ENCODE measurements around the gene ZNF598. TPM values are rescaled to one million over a fixed set of nuclear protein-coding genes. Genes with fewer than 3 reads are reported as not detected.

ZNF598 gene
- total RNA-seq, 2 experiments from 2014 or later = 39.7 to 43.6 TPM

DNA sequence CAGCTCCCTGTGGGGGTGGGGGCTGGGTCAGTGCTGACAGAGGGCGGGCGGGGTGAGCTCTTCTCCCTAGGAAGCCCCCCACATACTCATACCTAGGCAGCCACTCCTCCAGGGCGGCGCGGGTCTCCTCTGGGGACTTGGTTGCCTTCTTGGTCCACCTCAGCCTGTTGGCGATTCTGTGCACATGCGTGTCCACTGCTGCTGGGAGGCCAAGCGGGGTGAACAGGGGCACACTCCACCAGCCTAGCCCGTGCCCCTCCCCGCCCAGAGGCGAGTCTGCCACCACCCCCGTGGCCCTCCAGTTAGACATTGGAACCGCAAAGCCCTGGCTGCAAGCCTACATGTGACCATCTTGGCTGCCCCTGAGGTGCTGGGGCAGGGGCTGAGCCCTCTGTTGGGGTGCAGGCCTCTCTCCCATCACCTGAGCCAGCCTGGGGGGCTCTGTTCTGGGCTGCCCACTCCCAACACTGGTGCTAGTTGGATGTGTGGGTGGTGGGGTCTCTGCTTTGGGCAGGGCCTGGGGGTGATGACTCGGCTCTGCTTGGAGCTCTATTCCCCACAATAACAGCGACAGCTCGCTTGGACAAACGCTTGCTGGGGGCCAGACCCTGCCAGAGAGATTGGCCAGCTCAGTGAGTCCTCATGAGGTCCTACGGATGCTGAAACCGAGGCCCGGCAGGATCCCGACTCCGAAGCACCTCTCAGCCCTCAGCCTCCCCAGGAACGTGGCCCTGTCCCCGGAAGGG lies 30.6 kb upstream of the ZNF598 start:
- POLR2A ChIA-PET = no interaction called here
- CTCF ChIA-PET = no interaction called here
- intact Hi-C loops (cut with DNase I, micrococcal nuclease) = loop anchor here in 1 of 2 experiments (10.0 kb wide), 1 partner anchor 565 kb away; the partner anchor contains the start of gene CLCN7
- Histone ChIP-seq H3K9me3 (ENCODE audit: control insufficient read depth in 1 of 2, insufficient read depth in 1 of 2, low read length in 2 of 2) (no peaks in the 10 kb centered on the region), H3K4me1 (ENCODE audit: insufficient read depth, low read length) (peaks cover 5% of the 10 kb centered on the region), H3K36me3 (ENCODE audit: insufficient read depth, low read length) (peaks cover 2% of the 10 kb centered on the region), H3K27me3 (ENCODE audit: control insufficient read depth in 1 of 2, insufficient read depth in 2 of 2, low read length in 2 of 2) (no peaks in the 10 kb centered on the region), H3K27ac (ENCODE audit: low read depth in 1 of 2, low read length in 2 of 2) (no peak overlapping the region), H3K4me3 (ENCODE audit: low read length) (no peak overlapping the region)
- no peaks in the 10 kb centered on the region for H3K4me1 Mint-ChIP-seq (ENCODE audit: low read depth)
- H3K4me3 Mint-ChIP-seq = no peak overlapping the region
- no peak overlapping the region for H3K27ac Mint-ChIP-seq
- no peaks in the 10 kb centered on the region for H3K9me3 Mint-ChIP-seq
- DNase-seq = no peak
- TF ChIP-seq, protein P1, sequence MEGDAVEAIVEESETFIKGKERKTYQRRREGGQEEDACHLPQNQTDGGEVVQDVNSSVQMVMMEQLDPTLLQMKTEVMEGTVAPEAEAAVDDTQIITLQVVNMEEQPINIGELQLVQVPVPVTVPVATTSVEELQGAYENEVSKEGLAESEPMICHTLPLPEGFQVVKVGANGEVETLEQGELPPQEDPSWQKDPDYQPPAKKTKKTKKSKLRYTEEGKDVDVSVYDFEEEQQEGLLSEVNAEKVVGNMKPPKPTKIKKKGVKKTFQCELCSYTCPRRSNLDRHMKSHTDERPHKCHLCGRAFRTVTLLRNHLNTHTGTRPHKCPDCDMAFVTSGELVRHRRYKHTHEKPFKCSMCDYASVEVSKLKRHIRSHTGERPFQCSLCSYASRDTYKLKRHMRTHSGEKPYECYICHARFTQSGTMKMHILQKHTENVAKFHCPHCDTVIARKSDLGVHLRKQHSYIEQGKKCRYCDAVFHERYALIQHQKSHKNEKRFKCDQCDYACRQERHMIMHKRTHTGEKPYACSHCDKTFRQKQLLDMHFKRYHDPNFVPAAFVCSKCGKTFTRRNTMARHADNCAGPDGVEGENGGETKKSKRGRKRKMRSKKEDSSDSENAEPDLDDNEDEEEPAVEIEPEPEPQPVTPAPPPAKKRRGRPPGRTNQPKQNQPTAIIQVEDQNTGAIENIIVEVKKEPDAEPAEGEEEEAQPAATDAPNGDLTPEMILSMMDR (IDR thresholded peaks at IDR 0.05) = no peak
- no peaks in the 10 kb centered on the region for H3K27me3 Mint-ChIP-seq
- H3K36me3 Mint-ChIP-seq (ENCODE audit: low read depth) = no peaks in the 10 kb centered on the region
- no peak for ATAC-seq (ENCODE audit: poor library complexity)

DNA sequence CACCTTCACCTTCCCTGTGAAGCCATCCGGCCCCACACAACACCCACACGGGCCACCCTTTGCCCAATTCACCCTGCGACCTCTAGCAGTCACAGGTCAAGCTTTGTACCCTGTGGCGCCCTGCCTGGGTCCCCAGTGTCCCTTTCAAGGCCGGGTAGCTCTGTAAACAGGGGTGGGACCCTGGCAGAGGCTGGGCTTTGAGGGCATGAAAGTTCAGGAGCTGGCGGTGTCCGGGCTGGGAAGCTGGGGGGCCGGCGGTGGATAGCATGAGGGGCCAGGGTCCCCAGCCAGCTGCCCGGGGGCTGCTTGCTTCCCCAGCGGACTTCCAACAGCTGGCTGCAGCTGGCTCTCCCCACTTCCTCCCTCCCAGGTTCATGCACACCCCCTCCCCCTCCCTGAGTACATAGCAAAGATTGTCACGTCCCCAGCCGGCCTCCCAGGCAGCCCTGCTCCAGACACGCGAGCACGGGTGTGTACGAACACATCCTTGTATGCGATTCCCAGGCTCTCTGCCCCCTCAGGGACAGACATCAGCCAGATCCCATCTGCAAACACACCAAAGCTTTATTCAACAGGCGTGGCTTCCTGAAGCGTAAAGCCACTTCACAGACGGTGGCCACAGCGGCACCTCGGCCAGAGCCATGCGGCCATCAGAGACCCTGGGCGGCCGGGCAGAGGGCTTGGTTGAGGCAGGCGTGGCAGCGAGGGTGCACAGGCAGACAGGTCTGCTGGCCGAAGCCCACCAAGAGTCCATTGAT lies 29.8 kb upstream of the ZNF598 start:
- H3K4me1 Mint-ChIP-seq (ENCODE audit: low read depth) = no peaks in the 10 kb centered on the region
- H3K4me1 ChIP-seq (ENCODE audit: insufficient read depth, low read length) = peaks cover 5% of the 10 kb centered on the region
- H3K27ac ChIP-seq (ENCODE audit: low read depth in 1 of 2, low read length in 2 of 2) = no peak overlapping the region
- CTCF ChIA-PET = no interaction called here
- H3K36me3 ChIP-seq (ENCODE audit: insufficient read depth, low read length) = peaks cover 2% of the 10 kb centered on the region
- intact Hi-C loops (cut with DNase I, micrococcal nuclease) = loop anchor here in 1 of 2 experiments (10.0 kb wide), 1 partner anchor 565 kb away; the partner anchor contains the start of gene CLCN7
- H3K9me3 ChIP-seq (ENCODE audit: control insufficient read depth in 1 of 2, insufficient read depth in 1 of 2, low read length in 2 of 2) = no peaks in the 10 kb centered on the region
- DNase-seq = no peak
- H3K4me3 Mint-ChIP-seq = no peak overlapping the region
- ATAC-seq (ENCODE audit: poor library complexity) = no peak
- H3K27me3 ChIP-seq (ENCODE audit: control insufficient read depth in 1 of 2, insufficient read depth in 2 of 2, low read length in 2 of 2) = no peaks in the 10 kb centered on the region
- no peaks in the 10 kb centered on the region for H3K27me3 Mint-ChIP-seq
- no peak overlapping the region for H3K4me3 ChIP-seq (ENCODE audit: low read length)
- no peak overlapping the region for H3K27ac Mint-ChIP-seq
- POLR2A ChIA-PET = no interaction called here
- TF ChIP-seq, protein P1 (IDR thresholded peaks at IDR 0.05) = no peak
- H3K9me3 Mint-ChIP-seq = no peaks in the 10 kb centered on the region
- H3K36me3 Mint-ChIP-seq (ENCODE audit: low read depth) = no peaks in the 10 kb centered on the region

DNA sequence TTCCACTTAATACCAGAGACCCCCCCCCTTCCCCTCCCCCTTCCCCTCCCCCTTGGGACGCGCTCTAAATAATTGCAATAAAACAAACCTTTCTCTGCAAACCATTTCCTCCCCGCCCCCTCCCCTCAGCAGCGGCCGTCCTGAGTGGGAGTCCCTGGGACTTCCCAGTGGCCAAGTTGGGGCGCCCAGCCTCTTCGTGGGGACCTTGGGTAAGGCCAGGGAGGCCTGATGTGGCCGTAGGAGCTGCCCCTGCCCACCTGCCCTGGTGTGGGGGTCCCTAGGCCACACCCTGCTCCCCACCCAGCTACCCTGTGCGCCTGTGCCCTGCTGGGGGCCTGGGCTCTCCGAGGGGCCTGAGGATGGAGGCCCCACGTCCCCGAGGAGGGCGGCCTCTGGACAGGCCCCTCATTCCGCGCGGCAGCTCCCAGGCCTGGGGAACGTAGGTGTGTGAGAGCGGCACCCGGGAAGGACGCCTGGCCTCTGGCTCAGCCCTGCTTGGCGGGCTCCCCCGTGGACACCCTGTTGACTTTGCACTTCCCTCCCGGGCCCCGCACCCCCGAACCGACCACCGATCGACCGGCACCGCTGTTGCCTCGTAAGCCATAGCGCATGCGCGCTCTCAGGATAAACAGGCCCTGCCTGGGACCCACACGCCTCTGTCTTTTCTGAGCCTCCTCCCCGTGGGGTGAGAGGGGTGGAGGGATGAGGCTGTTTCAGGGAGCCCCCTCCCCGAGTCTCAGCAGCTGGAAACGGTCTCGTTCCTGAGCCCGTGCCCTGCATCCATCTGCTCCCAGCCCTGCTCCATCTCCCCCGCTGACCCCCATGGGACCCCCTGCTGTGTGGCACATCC lies 29.0 kb upstream of the ZNF598 start:
- no peaks in the 10 kb centered on the region for H3K9me3 Mint-ChIP-seq
- ChIA-PET POLR2A (no interaction called here), CTCF (no interaction called here)
- intact Hi-C loops (cut with DNase I, micrococcal nuclease) = no loop called here
- TF ChIP-seq, protein P1 (IDR thresholded peaks at IDR 0.05) = no peak
- H3K27ac Mint-ChIP-seq = no peak overlapping the region
- no peaks in the 10 kb centered on the region for H3K27me3 ChIP-seq (ENCODE audit: control insufficient read depth in 1 of 2, insufficient read depth in 2 of 2, low read length in 2 of 2)
- no peaks in the 10 kb centered on the region for H3K9me3 ChIP-seq (ENCODE audit: control insufficient read depth in 1 of 2, insufficient read depth in 1 of 2, low read length in 2 of 2)
- H3K36me3 ChIP-seq (ENCODE audit: insufficient read depth, low read length) = peaks cover 2% of the 10 kb centered on the region
- no peak overlapping the region for H3K4me3 Mint-ChIP-seq
- H3K4me1 Mint-ChIP-seq (ENCODE audit: low read depth) = no peaks in the 10 kb centered on the region
- no peaks in the 10 kb centered on the region for H3K36me3 Mint-ChIP-seq (ENCODE audit: low read depth)
- DNase-seq (no peak), ATAC-seq (ENCODE audit: poor library complexity) (no peak)
- H3K4me3 ChIP-seq (ENCODE audit: low read length) = no peak overlapping the region
- no peaks in the 10 kb centered on the region for H3K27me3 Mint-ChIP-seq
- H3K4me1 ChIP-seq (ENCODE audit: insufficient read depth, low read length) = peaks cover 2% of the 10 kb centered on the region
- H3K27ac ChIP-seq (ENCODE audit: low read depth in 1 of 2, low read length in 2 of 2) = no peak overlapping the region

All from CD4-positive, alpha-beta T cell (primary cell).